ENCODE results near the gene ENOX2.

GRCh38 chrX:130876226-130876625, 26.8 kb downstream of the ENOX2 start:
- TF ChIP-seq CTCF (IDR thresholded peaks at IDR 0.05) (no peak), POLR2A (IDR thresholded peaks at IDR 0.05) (no peak)

All from adrenal gland (tissue), 5 donors.